Adipocyte (in vitro differentiated cells): ENCODE data around the gene BCAS3.
A peak's percentile ranks its signal among the peaks of the same experiment; 100 is the strongest.

Experiments
- DNase-seq: peaks from one replicate; pipeline ENCODE4 v3.0.0-alpha.2; 2015; ENCODE audit warnings: low read depth
- H3K27me3 ChIP-seq: replicated peaks from 2 replicates; pipeline ENCODE4 v1.7.0; 2013; ENCODE audit warnings: mild to moderate bottlenecking, low read length, moderate library complexity; ENCODE audit not compliant: control insufficient read depth, insufficient read depth
- H3K36me3 ChIP-seq: 2 replicates; pipeline ENCODE4 v1.7.0; 2013; ENCODE audit warnings: low read length, mild to moderate bottlenecking, moderate library complexity; ENCODE audit not compliant: control insufficient read depth, insufficient read depth, severe bottlenecking
- H3K4me1 ChIP-seq: 2 replicates; pipeline ENCODE4 v1.7.0; 2013; ENCODE audit warnings: mild to moderate bottlenecking, low read length, moderate library complexity; ENCODE audit not compliant: control insufficient read depth, insufficient read depth
- H3K4me3 ChIP-seq: 2 replicates; pipeline ENCODE4 v1.7.0; 2013; ENCODE audit warnings: mild to moderate bottlenecking, low read length, moderate library complexity
- H3K9ac ChIP-seq: 2 replicates; pipeline ENCODE4 v1.7.0; 2013; ENCODE audit warnings: mild to moderate bottlenecking, low read length, moderate library complexity
- H3K9me3 ChIP-seq: 2 replicates; pipeline ENCODE4 v1.7.0; 2013; ENCODE audit warnings: mild to moderate bottlenecking, low read length, moderate library complexity; ENCODE audit not compliant: control insufficient read depth

Gene BCAS3

DNA sequence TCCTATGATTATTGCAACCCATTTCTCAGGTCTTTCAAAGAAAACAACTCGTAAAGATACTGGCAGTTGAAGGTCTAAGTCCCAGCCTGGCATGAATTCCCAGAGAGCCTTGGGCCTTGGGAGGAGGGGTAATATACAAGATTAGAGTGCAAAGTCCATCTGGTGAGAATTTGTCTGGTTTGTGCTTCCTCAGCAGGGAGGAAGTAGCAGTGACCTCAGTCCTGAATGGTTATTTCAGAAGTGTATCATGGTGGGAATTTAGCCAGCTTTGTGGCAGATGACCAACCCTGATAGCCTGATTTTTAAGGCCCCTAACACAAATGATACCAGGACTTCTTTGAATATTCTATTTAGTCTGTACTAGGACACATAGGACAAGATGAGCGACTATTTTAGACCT lies 570.7 kb downstream of the BCAS3 start:
- Histone ChIP-seq H3K9me3 (no peaks in the 10 kb centered on the region), H3K9ac (no peak overlapping the region), H3K4me1 (peaks cover 37% of the 10 kb centered on the region), H3K36me3 (no peaks in the 10 kb centered on the region), H3K27me3 (no peaks in the 10 kb centered on the region), H3K4me3 (no peak overlapping the region)
- DNase-seq = no peak

DNA sequence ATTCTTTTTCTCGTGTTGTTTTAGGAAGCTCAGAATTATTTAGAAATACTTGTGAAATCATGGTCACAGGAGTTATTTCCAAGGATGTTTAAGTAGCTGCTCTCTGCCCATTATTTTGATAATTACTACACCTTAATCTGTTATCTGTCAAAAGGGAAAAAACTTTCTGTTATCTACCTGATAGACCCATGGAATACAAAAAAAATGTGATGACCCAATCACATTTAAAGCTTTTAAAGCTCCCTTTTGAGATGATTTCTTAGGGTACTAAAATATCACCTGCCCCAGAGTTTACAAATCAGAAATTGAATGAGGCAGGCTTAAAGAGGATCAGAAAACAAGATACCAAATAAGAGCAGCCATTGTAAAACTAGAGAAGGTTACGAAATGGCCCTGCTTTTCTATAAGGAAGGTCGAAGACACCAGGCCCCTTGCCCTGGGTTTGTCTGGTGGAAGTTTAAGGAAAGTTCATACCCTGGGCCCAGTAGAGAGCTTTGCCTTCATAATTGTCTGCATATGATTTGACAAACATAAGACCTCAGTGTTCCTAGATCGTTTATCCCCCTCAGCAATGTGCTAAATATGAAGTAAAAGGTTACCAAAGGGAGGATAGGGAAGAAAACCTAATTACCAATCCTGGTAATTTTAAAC lies 572.1 kb downstream of the BCAS3 start:
- Histone ChIP-seq H3K4me3 (no peak overlapping the region), H3K27me3 (no peaks in the 10 kb centered on the region), H3K4me1 (peaks cover 39% of the 10 kb centered on the region), H3K36me3 (no peaks in the 10 kb centered on the region), H3K9me3 (no peaks in the 10 kb centered on the region), H3K9ac (peak overlapping the region; percentile 15)
- no peak for DNase-seq

DNA sequence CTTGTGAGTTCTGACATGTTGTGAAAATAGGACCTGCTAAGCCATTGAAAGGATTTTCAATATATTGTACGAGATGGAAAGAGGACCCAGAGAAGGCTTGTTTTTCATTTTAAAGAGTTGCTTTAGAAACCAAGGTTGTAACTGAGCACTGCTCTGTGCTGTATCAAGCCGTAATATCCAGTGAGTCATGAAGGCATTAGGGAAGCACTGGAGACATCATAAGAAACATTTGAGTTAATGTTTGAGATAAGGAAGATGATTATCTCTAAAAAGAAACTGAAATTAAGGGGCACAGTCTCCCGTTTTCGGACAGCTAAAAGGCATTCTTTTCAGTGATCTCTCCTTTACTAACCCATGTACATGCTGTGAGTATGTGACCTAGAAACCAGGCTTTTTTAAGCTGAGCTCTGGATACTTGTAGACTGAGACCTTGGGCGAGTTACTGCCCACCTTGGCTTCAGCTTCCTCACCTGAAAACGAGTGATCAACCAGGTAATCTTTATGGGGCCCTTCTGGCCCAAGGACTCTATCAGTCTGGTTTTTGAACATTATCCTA lies 572.8 kb downstream of the BCAS3 start:
- H3K9ac ChIP-seq = peak overlapping the region; percentile 15
- no peaks in the 10 kb centered on the region for H3K27me3 ChIP-seq
- H3K4me1 ChIP-seq = peaks cover 39% of the 10 kb centered on the region
- no peaks in the 10 kb centered on the region for H3K9me3 ChIP-seq
- H3K36me3 ChIP-seq = no peaks in the 10 kb centered on the region
- DNase-seq = peak; percentile 67
- peak overlapping the region; percentile 4 for H3K4me3 ChIP-seq

DNA sequence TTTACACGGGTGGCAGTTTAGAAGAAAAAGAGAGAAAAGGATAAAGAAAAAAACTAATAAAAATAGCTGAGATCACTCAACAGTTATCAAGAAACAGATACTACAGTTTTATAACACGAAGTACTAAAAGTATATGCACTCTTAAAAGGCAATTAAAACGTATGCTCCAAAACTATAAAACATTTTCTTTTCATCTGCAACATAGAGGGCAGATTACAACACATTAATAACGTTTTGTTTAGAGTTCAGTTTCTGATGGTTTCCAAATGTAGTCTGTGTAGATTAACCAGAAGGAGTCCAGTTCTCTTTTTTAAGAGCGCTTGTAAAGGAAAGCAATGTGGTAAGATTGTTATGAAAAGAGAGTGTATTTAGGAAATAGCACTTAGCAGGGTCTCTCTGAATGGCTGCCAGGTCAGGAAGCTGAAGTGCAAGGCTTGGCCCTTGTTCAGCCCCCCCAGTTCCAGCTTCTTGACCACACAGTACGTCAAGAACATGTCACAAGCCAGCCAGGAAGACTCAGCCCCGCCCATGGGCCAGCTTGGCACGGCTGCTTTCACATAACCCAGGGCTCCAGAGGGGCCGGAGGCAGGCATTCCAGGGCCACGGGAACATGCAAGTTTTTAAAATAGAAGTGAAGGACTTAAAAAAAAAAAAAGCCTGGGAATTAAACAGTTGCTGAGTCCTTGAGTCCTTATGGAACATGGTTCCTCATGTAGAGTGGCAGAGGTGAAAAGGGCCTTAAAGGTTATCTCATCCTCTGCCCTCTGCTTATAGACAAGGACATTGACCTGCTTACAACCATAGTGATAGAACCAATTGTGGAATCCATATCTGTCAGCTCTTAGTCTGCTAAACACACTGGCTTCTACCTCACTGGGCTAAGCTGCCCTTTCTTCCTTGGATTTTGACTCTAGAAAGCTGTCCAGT lies 574.6 kb downstream of the BCAS3 start:
- DNase-seq = peak; percentile 95
- H3K9ac ChIP-seq = peak overlapping the region; percentile 66
- peak overlapping the region; percentile 56 for H3K4me3 ChIP-seq
- H3K27me3 ChIP-seq = no peaks in the 10 kb centered on the region
- peaks cover 39% of the 10 kb centered on the region for H3K4me1 ChIP-seq
- H3K9me3 ChIP-seq = no peaks in the 10 kb centered on the region
- H3K36me3 ChIP-seq = no peaks in the 10 kb centered on the region

DNA sequence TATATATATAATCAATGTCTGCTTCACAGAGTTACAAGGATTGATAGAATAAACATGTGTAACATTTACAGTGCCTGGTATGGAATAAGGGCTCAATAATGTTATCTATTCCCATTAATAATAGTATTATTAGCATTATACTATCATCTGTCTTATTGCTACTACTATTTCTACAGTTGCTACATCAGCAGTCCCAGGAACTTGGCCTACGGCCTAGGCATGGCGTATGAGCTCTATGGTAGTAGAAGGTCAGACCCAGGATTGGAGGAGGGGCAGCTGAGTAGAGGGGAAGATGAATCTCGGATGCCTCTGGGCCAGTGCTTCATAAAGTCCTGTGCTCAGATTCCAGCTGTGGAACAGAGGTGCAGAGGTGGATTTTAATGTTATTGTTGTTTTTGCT lies 575.7 kb downstream of the BCAS3 start:
- H3K4me3 ChIP-seq = no peak overlapping the region
- DNase-seq = no peak
- peaks cover 39% of the 10 kb centered on the region for H3K4me1 ChIP-seq
- no peaks in the 10 kb centered on the region for H3K27me3 ChIP-seq
- no peaks in the 10 kb centered on the region for H3K9me3 ChIP-seq
- no peak overlapping the region for H3K9ac ChIP-seq
- no peaks in the 10 kb centered on the region for H3K36me3 ChIP-seq

DNA sequence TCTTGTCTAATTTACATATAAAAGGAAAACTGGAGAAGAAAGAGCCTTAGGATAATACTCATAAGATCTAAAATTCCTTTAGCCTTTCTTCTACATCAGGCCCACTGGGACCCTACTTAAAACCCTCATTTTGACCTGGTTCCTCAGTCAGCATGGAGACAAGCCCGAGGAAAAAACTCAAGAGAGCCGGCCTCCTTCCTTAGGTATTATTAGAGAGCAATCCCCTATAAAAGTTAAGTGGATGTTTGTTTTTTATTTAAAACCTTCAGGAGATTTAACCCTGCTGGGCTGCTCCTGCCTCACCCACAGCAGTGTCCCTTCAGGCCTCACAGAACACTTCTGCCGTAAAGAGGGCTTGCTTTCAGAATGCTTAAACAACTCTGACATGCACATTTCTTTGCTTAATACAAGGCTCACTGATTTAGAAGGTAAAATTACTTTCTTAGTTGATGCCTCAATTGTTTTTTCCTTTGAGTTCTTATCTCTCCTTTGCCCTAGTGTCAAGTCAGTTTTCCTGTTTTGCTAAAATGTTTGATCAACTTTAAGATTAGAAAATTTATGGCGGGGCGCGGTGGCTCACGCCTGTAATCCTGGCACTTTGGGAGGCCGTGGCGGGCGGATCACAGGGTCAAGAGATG lies 576.4 kb downstream of the BCAS3 start:
- no peak overlapping the region for H3K4me3 ChIP-seq
- H3K9ac ChIP-seq = no peak overlapping the region
- H3K4me1 ChIP-seq = peaks cover 39% of the 10 kb centered on the region
- H3K9me3 ChIP-seq = no peaks in the 10 kb centered on the region
- H3K27me3 ChIP-seq = no peaks in the 10 kb centered on the region
- DNase-seq = no peak
- no peaks in the 10 kb centered on the region for H3K36me3 ChIP-seq

DNA sequence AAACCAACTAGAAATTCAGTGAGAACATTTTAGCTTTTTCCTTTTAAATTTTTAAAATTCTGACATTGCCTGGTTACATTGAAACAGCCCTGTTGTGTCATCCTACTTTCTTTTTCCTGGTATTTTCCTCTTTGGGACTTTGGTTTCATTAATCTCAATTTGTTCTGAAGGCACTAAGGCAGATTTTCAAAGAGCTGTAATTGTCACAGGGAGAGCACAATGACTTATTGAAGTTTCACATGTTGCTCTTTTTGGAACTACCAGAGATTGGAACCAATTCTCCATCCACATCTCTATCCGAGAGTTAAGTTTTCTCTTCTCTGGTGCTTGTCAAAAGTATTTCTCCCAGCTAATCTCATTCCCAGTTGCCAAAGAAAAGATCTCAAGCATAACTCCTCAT lies 577.3 kb downstream of the BCAS3 start:
- Histone ChIP-seq H3K9ac (no peak overlapping the region), H3K4me1 (peaks cover 40% of the 10 kb centered on the region), H3K27me3 (no peaks in the 10 kb centered on the region), H3K9me3 (no peaks in the 10 kb centered on the region), H3K36me3 (no peaks in the 10 kb centered on the region), H3K4me3 (no peak overlapping the region)
- no peak for DNase-seq

DNA sequence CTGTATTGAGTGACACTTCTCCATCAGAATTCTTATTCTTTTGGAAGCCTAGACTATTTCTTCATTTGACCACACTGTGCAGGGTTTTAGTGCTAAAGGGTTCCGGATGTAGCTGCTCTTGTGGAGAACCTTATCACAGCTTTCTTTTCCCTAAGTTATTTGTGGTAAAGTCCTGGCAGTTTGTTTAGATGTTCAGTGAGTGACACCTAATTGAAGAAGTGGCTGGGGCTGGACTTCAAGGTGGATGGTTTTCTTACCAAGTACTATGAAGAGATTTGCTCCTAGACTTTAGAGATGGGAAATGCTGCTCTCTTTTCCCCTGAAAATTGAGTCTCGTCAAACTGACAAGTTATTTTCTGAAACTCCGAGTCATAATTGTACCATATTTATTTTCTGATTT lies 578.0 kb downstream of the BCAS3 start:
- Histone ChIP-seq H3K36me3 (no peaks in the 10 kb centered on the region), H3K27me3 (no peaks in the 10 kb centered on the region), H3K9ac (no peak overlapping the region), H3K4me3 (no peak overlapping the region), H3K4me1 (peaks cover 41% of the 10 kb centered on the region), H3K9me3 (no peaks in the 10 kb centered on the region)
- DNase-seq = no peak

DNA sequence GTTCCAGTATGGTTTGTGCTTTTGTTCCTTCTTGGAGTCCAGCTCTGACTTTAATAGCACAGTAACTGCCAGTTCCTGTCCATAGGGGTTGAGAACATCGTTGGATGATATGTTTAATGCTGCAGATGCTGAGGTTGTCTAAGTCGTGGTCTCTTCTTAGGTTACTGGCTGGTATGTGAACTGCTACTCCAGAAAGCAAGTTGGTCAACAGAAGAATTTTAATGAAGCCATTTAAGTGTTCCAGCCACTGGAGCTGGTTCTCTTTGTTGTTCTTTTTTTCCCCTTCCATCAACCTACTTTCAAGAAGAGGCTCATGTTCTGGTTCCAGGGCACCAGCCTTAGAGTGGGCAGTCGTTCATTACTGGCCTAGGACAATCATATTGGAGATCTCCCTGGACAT lies 581.7 kb downstream of the BCAS3 start:
- Histone ChIP-seq H3K9ac (no peak overlapping the region), H3K27me3 (no peaks in the 10 kb centered on the region), H3K4me1 (peaks cover 25% of the 10 kb centered on the region), H3K9me3 (no peaks in the 10 kb centered on the region), H3K36me3 (no peaks in the 10 kb centered on the region), H3K4me3 (no peak overlapping the region)
- no peak for DNase-seq

DNA sequence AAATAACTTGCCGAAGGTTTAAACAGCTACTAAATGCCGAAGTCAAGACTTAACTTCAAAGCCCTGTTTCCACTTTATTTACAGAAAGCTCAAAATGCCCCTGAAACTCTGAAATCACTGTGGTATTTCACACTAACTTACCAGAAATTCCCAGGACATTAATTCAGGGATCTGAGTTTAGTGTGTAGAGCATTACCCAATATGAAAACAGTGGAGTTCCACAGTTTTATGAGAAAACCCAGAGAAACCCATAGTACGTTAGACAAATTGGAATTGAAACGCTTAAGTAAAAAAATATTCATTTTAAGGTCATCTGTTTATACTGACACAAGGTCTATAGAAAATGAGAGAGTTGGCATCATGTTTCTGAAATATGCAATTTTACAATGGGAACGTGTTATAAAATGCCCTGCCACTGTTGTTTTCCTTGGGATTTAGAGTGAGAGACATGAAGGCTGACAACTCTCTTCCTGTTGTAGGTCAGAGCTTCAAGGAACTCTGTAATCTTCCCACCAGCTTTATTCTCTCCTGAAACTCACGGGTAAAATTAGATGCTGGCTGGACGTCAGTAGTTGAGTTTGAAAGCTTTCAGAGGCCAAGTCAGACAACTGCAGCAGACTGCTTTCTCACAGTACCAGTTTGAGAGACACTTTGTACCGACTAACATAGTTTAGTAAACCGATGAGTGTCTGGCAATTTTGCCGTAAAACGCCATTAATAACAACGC lies 582.6 kb downstream of the BCAS3 start:
- DNase-seq = no peak
- H3K36me3 ChIP-seq = no peaks in the 10 kb centered on the region
- no peaks in the 10 kb centered on the region for H3K27me3 ChIP-seq

More for the DNA sequence above, 582.6 kb downstream of the BCAS3 start:
- Histone ChIP-seq H3K9ac (peak overlapping the region; percentile 48), H3K4me1 (peaks cover 25% of the 10 kb centered on the region), H3K9me3 (no peaks in the 10 kb centered on the region), H3K4me3 (peak overlapping the region; percentile 60)
